Measurements from ENCODE around the gene SPTLC3.
"Not testable (repeated sequence)": the region's sequence is repeated elsewhere in the genome, so short reads cannot be mapped to it uniquely, and the experiment has no call there.

Gene SPTLC3

GRCh38 chr20:12978613-12979495, 29.9 kb upstream of the SPTLC3 start:
- no peak overlapping the region for H3K27ac ChIP-seq (replicated peaks)
- DNase-seq (ENCODE audit: low read depth in 1 of 2, low spot score in 1 of 2), result no peak
- H3K27me3 ChIP-seq (ENCODE audit: insufficient read depth, poor library complexity, severe bottlenecking), result no peaks in the 10 kb centered on the region
- TF ChIP-seq CTCF (IDR thresholded peaks at IDR 0.05; ENCODE audit: insufficient read depth, low read length) (no peak), POLR2AphosphoS5 (IDR thresholded peaks at IDR 0.05; ENCODE audit: low read depth) (no peak), SPI1 (IDR thresholded peaks at IDR 0.05; ENCODE audit: borderline replicate concordance, low read depth) (no peak)
- H3K4me3 ChIP-seq (replicated peaks; ENCODE audit: insufficient read depth, low read length), result no peak overlapping the region

- not testable (repeated sequence) for H3K4me3 ChIP-seq (replicated peaks; ENCODE audit: insufficient read depth, low read length); H3K27ac ChIP-seq (replicated peaks); H3K27me3 ChIP-seq (ENCODE audit: insufficient read depth, poor library complexity, severe bottlenecking); DNase-seq (ENCODE audit: low read depth in 1 of 2, low spot score in 1 of 2)
These were observed 29.1 kb upstream of the SPTLC3 start for GRCh38 chr20:12979713-12980112.

GRCh38 chr20:12982098-12982497, 26.7 kb upstream of the SPTLC3 start:
- TF ChIP-seq POLR2AphosphoS5 (IDR thresholded peaks at IDR 0.05; ENCODE audit: low read depth) (no peak), SPI1 (IDR thresholded peaks at IDR 0.05; ENCODE audit: borderline replicate concordance, low read depth) (no peak), REST (IDR thresholded peaks at IDR 0.05; ENCODE audit: insufficient replicate concordance, low read depth) (no peak), GABPA (IDR thresholded peaks at IDR 0.05; ENCODE audit: low read depth) (no peak), CTCF (IDR thresholded peaks at IDR 0.05; ENCODE audit: insufficient read depth, low read length) (no peak)

GRCh38 chr20:12984069-12984765, 24.6 kb upstream of the SPTLC3 start:
- Histone ChIP-seq H3K27me3 (ENCODE audit: insufficient read depth, poor library complexity, severe bottlenecking) (peaks cover 2% of the 10 kb centered on the region), H3K27ac (replicated peaks) (no peak overlapping the region), H3K4me3 (replicated peaks; ENCODE audit: insufficient read depth, low read length) (no peak overlapping the region)
- no peak for TF ChIP-seq GABPA (IDR thresholded peaks at IDR 0.05; ENCODE audit: low read depth)
- TF ChIP-seq REST (IDR thresholded peaks at IDR 0.05; ENCODE audit: insufficient replicate concordance, low read depth), result no peak
- no peak for TF ChIP-seq POLR2AphosphoS5 (IDR thresholded peaks at IDR 0.05; ENCODE audit: low read depth)
- TF ChIP-seq SPI1 (IDR thresholded peaks at IDR 0.05; ENCODE audit: borderline replicate concordance, low read depth), result no peak
- no peak for TF ChIP-seq CTCF (IDR thresholded peaks at IDR 0.05; ENCODE audit: insufficient read depth, low read length)
- no peak for DNase-seq (ENCODE audit: low read depth in 1 of 2, low spot score in 1 of 2)

More at GRCh38 chr20:12982098-12982497, 26.7 kb upstream of the SPTLC3 start:
- H3K27ac ChIP-seq (replicated peaks), result no peak overlapping the region
- peaks cover 2% of the 10 kb centered on the region for H3K27me3 ChIP-seq (ENCODE audit: insufficient read depth, poor library complexity, severe bottlenecking)
- no peak for DNase-seq (ENCODE audit: low read depth in 1 of 2, low spot score in 1 of 2)
- H3K4me3 ChIP-seq (replicated peaks; ENCODE audit: insufficient read depth, low read length), result no peak overlapping the region

Data from HL-60 (cell line).